ENCODE data around the gene CTDP1. TPM values are rescaled to one million over a fixed set of nuclear protein-coding genes. Genes with fewer than 3 reads are reported as not detected.

CTDP1 gene
- total and polyA plus RNA-seq, 4 donors, result 2.7 to 13.9 (median 10.5) TPM

- Histone ChIP-seq H3K9ac (ENCODE audit: low read depth in 1 of 2, low read length in 2 of 2) (no peak overlapping the region), H3K4me1 (ENCODE audit: control insufficient read depth in 4 of 4, insufficient read depth in 4 of 4, low read length in 3 of 4) (no peaks in the 10 kb centered on the region), H3K4me3 (ENCODE audit: low read depth in 1 of 3, low read length in 3 of 3) (no peak overlapping the region), H3K9me3 (ENCODE audit: control insufficient read depth in 4 of 4, low read length in 3 of 4) (peaks cover 0 to 6% (median 3%) of the 10 kb centered on the region in 4 donors), H3K27ac (ENCODE audit: low read depth in 1 of 2, low read length in 2 of 2) (no peak overlapping the region), H3K36me3 (ENCODE audit: control insufficient read depth in 4 of 4, insufficient read depth in 3 of 4, low read depth in 1 of 4, low read length in 3 of 4) (peaks cover 0 to 2% (median 0%) of the 10 kb centered on the region in 4 donors), H3K27me3 (ENCODE audit: control insufficient read depth in 4 of 4, insufficient read depth in 4 of 4, low read length in 3 of 4) (no peaks in the 10 kb centered on the region)
- DNase-seq (ENCODE audit: low spot score), result no peak
- WGBS, result 62% methylated on average over 16 of the region's 16 CpGs
- TF ChIP-seq FOXA2 (IDR thresholded peaks at IDR 0.05) (no peak), TAF1 (conservative IDR thresholded peaks at IDR 0.05) (no peak), ZBTB33 (IDR thresholded peaks at IDR 0.05) (no peak), SP1 (IDR thresholded peaks at IDR 0.05) (no peak), HNF4A (conservative IDR thresholded peaks at IDR 0.05) (no peak), EGR1 (IDR thresholded peaks at IDR 0.05; ENCODE audit: low read depth in 2 of 2) (no peak), NR2F2 (IDR thresholded peaks at IDR 0.05) (no peak), FOXA1 (IDR thresholded peaks at IDR 0.05) (no peak), ATF3 (IDR thresholded peaks at IDR 0.05) (no peak), MAX (IDR thresholded peaks at IDR 0.05) (no peak), GABPA (IDR thresholded peaks at IDR 0.05 in 1 of 2, conservative IDR thresholded peaks at IDR 0.05 in 1 of 2) (no peak), RXRA (IDR thresholded peaks at IDR 0.05) (no peak)
Observed at GRCh38 chr18:79766308-79766707, 86.7 kb downstream of the CTDP1 start.

- Histone ChIP-seq H3K27me3 (ENCODE audit: control insufficient read depth in 4 of 4, insufficient read depth in 4 of 4, low read length in 3 of 4) (no peaks in the 10 kb centered on the region), H3K4me1 (ENCODE audit: control insufficient read depth in 4 of 4, insufficient read depth in 4 of 4, low read length in 3 of 4) (no peaks in the 10 kb centered on the region), H3K9me3 (ENCODE audit: control insufficient read depth in 4 of 4, low read length in 3 of 4) (peaks cover 0 to 6% (median 3%) of the 10 kb centered on the region in 4 donors), H3K36me3 (ENCODE audit: control insufficient read depth in 4 of 4, insufficient read depth in 3 of 4, low read depth in 1 of 4, low read length in 3 of 4) (peaks cover 0 to 2% (median 0%) of the 10 kb centered on the region in 4 donors), H3K4me3 (ENCODE audit: low read depth in 1 of 3, low read length in 3 of 3) (no peak overlapping the region), H3K27ac (ENCODE audit: low read depth in 1 of 2, low read length in 2 of 2) (no peak overlapping the region), H3K9ac (ENCODE audit: low read depth in 1 of 2, low read length in 2 of 2) (no peak overlapping the region)
- 55% methylated on average over 3 of the region's 3 CpGs for WGBS
- no peak for DNase-seq (ENCODE audit: low spot score)
- no peak for TF ChIP-seq GABPA (IDR thresholded peaks at IDR 0.05 in 1 of 2, conservative IDR thresholded peaks at IDR 0.05 in 1 of 2)
- no peak for TF ChIP-seq NR2F2 (IDR thresholded peaks at IDR 0.05)
- no peak for TF ChIP-seq REST (IDR thresholded peaks at IDR 0.05)
- TF ChIP-seq JUND (IDR thresholded peaks at IDR 0.05), result no peak
- no peak for TF ChIP-seq CTCF (IDR thresholded peaks at IDR 0.05; ENCODE audit: low read depth, low read length, missing input control)
Observed at GRCh38 chr18:79768745-79769144, 89.1 kb downstream of the CTDP1 start.

Data from liver (tissue), 9 donors.